ENCODE measurements around the gene MCF2L.

Gene MCF2L

GRCh38 chr13:113043931-113044330 is 74.9 kb downstream of the MCF2L start:
- no peak for TF ChIP-seq CTCF (IDR thresholded peaks at IDR 0.05; ENCODE audit: control insufficient read depth, extremely low read depth, insufficient read depth)
- no peak for DNase-seq (ENCODE audit: low read depth)
- H3K4me3 ChIP-seq (ENCODE audit: low read depth, low read length): no peak overlapping the region

- TF ChIP-seq CTCF (IDR thresholded peaks at IDR 0.05; ENCODE audit: control insufficient read depth, extremely low read depth, insufficient read depth): no peak
- no peak for DNase-seq (ENCODE audit: low read depth)
- no peak overlapping the region for H3K4me3 ChIP-seq (ENCODE audit: low read depth, low read length)
These were observed 75.5 kb downstream of the MCF2L start for GRCh38 chr13:113044391-113045114.

DNA sequence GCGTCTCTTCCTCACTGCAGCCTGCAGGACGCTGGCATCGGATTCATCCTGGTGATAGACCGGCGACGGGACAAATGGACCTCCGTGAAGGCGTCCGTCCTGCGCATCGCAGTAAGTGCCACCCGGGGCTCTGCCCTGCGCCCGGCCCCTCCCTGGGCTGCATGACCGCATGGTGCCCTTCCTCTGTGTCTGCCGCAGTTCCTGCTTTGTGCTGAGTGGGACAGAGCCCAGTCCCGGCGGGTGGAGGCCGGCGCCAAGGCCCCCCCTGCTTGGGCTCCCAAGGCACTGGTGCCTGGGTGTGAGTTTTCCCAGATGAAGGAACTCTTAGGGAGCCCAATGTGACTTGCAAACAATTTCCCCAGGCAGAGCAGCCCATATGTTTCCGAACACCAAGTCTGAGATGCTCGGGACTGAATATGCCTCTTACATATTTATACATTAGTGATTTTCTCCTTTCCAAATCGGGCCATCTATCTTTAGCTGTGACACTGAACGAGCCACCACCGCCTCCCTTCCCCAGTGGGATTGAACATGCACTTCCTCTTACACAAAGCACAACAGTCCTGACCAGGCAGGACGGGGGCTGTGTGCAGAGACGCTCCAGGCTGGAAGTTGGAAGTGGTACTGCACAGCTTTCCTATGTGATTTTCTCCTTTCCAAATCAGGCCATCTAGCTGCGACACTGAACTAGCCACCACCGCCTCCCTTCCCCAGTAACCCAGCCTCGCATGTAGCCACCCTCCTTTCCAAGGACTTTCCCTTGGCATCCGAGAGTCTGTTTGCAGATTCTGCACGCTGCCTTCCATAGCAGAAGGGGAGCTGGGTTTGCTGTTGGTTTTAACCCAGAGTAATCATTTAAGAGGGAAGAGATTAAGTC is 76.5 kb downstream of the MCF2L start:
- no peak overlapping the region for H3K4me3 ChIP-seq (ENCODE audit: low read depth, low read length)
- no peak for TF ChIP-seq CTCF (IDR thresholded peaks at IDR 0.05; ENCODE audit: control insufficient read depth, extremely low read depth, insufficient read depth)
- DNase-seq (ENCODE audit: low read depth): no peak

DNA sequence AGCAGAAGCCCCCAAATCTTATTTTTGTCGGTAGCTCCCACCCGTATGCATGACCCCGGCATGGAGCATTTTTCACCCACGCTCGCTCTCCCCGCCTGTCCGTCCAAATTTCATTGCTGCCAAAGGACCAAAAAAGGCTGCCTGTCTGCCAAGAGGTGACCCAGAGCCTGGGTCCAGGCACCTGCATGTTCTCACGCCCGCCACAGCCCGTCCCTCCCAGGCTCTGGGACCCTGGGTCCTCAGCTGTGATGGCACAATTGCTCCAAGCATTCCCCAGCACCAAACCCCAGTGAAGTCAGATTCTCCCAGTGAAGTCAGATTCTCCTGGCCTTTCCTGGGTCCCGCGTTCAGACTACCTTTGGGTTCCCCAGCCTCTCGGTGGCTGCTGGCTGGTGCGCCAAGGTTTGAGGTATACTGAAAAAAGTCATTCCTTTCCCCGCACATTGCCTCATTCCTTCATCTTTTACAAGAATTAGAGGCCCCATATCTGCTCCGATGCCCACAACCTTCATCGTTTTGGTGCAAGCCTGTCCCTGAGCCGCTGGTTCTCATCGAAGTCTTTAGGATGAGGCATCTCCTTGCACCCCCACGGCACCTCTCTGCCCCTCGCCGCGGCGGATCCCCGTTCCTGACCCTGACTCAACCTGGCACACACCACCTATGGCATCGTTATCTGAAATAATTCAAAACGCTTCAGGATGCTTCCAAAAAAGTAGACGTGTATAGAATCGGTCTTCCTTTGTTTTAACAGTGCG is 77.3 kb downstream of the MCF2L start:
- TF ChIP-seq CTCF (IDR thresholded peaks at IDR 0.05; ENCODE audit: control insufficient read depth, extremely low read depth, insufficient read depth): no peak
- no peak for DNase-seq (ENCODE audit: low read depth)
- H3K4me3 ChIP-seq (ENCODE audit: low read depth, low read length): no peak overlapping the region

GRCh38 chr13:113046883-113047244 is 77.8 kb downstream of the MCF2L start:
- no peak for TF ChIP-seq CTCF (IDR thresholded peaks at IDR 0.05; ENCODE audit: control insufficient read depth, extremely low read depth, insufficient read depth)
- DNase-seq (ENCODE audit: low read depth): no peak

GRCh38 chr13:113047587-113047986 is 78.6 kb downstream of the MCF2L start:
- no peak for TF ChIP-seq CTCF (IDR thresholded peaks at IDR 0.05; ENCODE audit: control insufficient read depth, extremely low read depth, insufficient read depth)
- H3K4me3 ChIP-seq (ENCODE audit: low read depth, low read length): no peak overlapping the region
- DNase-seq (ENCODE audit: low read depth): no peak

More at GRCh38 chr13:113046883-113047244, 77.8 kb downstream of the MCF2L start:
- H3K4me3 ChIP-seq (ENCODE audit: low read depth, low read length): no peak overlapping the region
